H1 (cell line): ENCODE results near the gene PTPRD. TPM values are rescaled to one million over a fixed set of nuclear protein-coding genes. Genes with fewer than 3 reads are reported as not detected.

Experiments
- CTCF ChIA-PET: fragments of 300-600 bp; sonication (Branson Sonifier 250); formaldehyde crosslinking; loops from one replicate; lab custom pipeline; 2021; ENCODE audit not compliant: partially characterized antibody; lab: Charles Lee
- POLR2A ChIA-PET: fragments of 300-600 bp; sonication (Branson Sonifier 250); formaldehyde crosslinking; loops from one replicate; lab custom pipeline; 2021; ENCODE audit warnings: inconsistent platforms; ENCODE audit not compliant: partially characterized antibody; lab: Charles Lee
- DNase-seq, 2 experiments: peaks; one replicate each; pipeline versions ENCODE4 v3.0.0 to v3.0.0-alpha.2; 2010 to 2022; ENCODE audit warnings: low spot score in 2 of 2, low read depth in 1 of 2, mixed read lengths in 1 of 2
- FAIRE-seq: peaks from 2 replicates; lab custom pipeline; 2011; peaks lifted over from hg19 to GRCh38; lab: Jason Lieb, UNC
- H2AFZ ChIP-seq: 2 replicates; pipeline ENCODE4 v1.8.1; 2012; ENCODE audit warnings: low read length, inconsistent platforms
- H2AK5ac ChIP-seq: 2 replicates; pipeline ENCODE4 v1.6.1; 2013; ENCODE audit warnings: low read depth, low read length
- H2BK120ac ChIP-seq: replicated peaks from 2 replicates; pipeline ENCODE3; 2013; ENCODE audit warnings: low read depth, low read length, inconsistent platforms
- H2BK12ac ChIP-seq: 2 replicates; pipeline ENCODE4 v1.6.1; 2013; ENCODE audit warnings: low read depth, low read length
- H2BK15ac ChIP-seq: 2 replicates; pipeline ENCODE4 v1.6.1; 2013; ENCODE audit warnings: low read length
- H2BK20ac ChIP-seq: 2 replicates; pipeline ENCODE4 v1.6.1; 2013; ENCODE audit warnings: low read length
- H2BK5ac ChIP-seq: 2 replicates; pipeline ENCODE4 v1.6.1; 2013; ENCODE audit warnings: low read depth, low read length
- H3K14ac ChIP-seq: 2 replicates; pipeline ENCODE4 v1.6.1; 2013; ENCODE audit warnings: inconsistent platforms; ENCODE audit not compliant: insufficient read length
- H3K18ac ChIP-seq: 2 replicates; pipeline ENCODE4 v1.6.1; 2013; ENCODE audit warnings: low read length; ENCODE audit errors: extremely low read depth
- H3K23ac ChIP-seq: 2 replicates; pipeline ENCODE4 v1.6.1; 2013; ENCODE audit warnings: inconsistent platforms; ENCODE audit not compliant: insufficient read length
- H3K23me2 ChIP-seq: 2 replicates; pipeline ENCODE4 v1.6.1; 2013; ENCODE audit warnings: low read depth, low read length
- H3K27ac ChIP-seq: 2 replicates; pipeline ENCODE4 v1.6.1; 2011; ENCODE audit warnings: low read depth, low read length, inconsistent platforms
- H3K27me3 ChIP-seq, 4 experiments: replicated peaks in 1 of 4; 1 replicate in 1 of 4; 2 replicates in 3 of 4; pipeline versions ENCODE4 v1.6.1 to v1.8.1; 2011 to 2013; ENCODE audit warnings: low read length in 3 of 4, mild to moderate bottlenecking in 3 of 4, inconsistent platforms in 2 of 4, mixed read lengths in 2 of 4, moderate library complexity in 1 of 4; ENCODE audit not compliant: control insufficient read depth in 3 of 4, insufficient read depth in 3 of 4; ENCODE audit errors: extremely low read depth in 1 of 4
- H3K36me3 ChIP-seq, 4 experiments: 2 replicates each; pipeline versions ENCODE4 v1.6.1 to v1.8.1; 2011 to 2013; ENCODE audit warnings: mild to moderate bottlenecking in 4 of 4, low read length in 3 of 4, moderate library complexity in 2 of 4, control low read depth in 1 of 4, inconsistent platforms in 1 of 4; ENCODE audit not compliant: insufficient read depth in 4 of 4, control insufficient read depth in 2 of 4
- H3K4ac ChIP-seq: replicated peaks from 2 replicates; pipeline ENCODE3; 2013; ENCODE audit warnings: low read length, low read depth, mixed read lengths, inconsistent platforms; ENCODE audit not compliant: insufficient read length
- H3K4me1 ChIP-seq, 4 experiments: replicated peaks in 1 of 4; 1 replicate in 1 of 4; 2 replicates in 3 of 4; pipeline versions ENCODE4 v1.6.1 to v1.8.1; 2011 to 2013; ENCODE audit warnings: low read length in 3 of 4, inconsistent platforms in 2 of 4, mixed read lengths in 1 of 4; ENCODE audit not compliant: insufficient read depth in 4 of 4, control insufficient read depth in 3 of 4
- H3K4me2 ChIP-seq, 2 experiments: 2 replicates each; pipeline versions ENCODE4 v1.6.1 to v1.8.1; 2011 to 2013; ENCODE audit warnings: low read depth in 2 of 2, low read length in 2 of 2, control low read depth in 1 of 2, inconsistent platforms in 1 of 2, mild to moderate bottlenecking in 1 of 2; ENCODE audit not compliant: insufficient read depth in 1 of 2
- H3K4me3 ChIP-seq, 4 experiments: fragments of 200-600, 300-600 bp in 1 of 4; sonication (generic), shearing (Covaris generic), sonication (Bioruptor Twin) in 1 of 4; 2 replicates each; pipeline versions ENCODE4 v1.5.1 to v1.8.1; 2011 to 2016; ENCODE audit warnings: low read length in 4 of 4, low read depth in 3 of 4, control low read depth in 2 of 4, inconsistent platforms in 2 of 4, mild to moderate bottlenecking in 2 of 4, mixed read lengths in 1 of 4, moderate library complexity in 1 of 4; ENCODE audit not compliant: insufficient read depth in 2 of 4; ENCODE audit errors: extremely low read depth in 1 of 4
- H3K56ac ChIP-seq: replicated peaks from 2 replicates; pipeline ENCODE3; 2013; ENCODE audit warnings: low read depth, mild to moderate bottlenecking, mixed read lengths, low read length, inconsistent platforms; ENCODE audit not compliant: insufficient read length
- H3K79me1 ChIP-seq: 2 replicates; pipeline ENCODE4 v1.6.1; 2013; ENCODE audit warnings: low read depth, low read length, control low read depth
- H3K79me2 ChIP-seq, 2 experiments: 2 replicates each; pipeline versions ENCODE4 v1.6.1 to v1.8.1; 2012 to 2013; ENCODE audit warnings: low read length in 2 of 2, mild to moderate bottlenecking in 2 of 2, inconsistent platforms in 1 of 2; ENCODE audit not compliant: insufficient read depth in 2 of 2, control insufficient read depth in 1 of 2
- H3K9ac ChIP-seq, 4 experiments: replicated peaks in 1 of 4; 1 replicate in 1 of 4; 2 replicates in 3 of 4; pipeline versions ENCODE4 v1.6.1 to v1.8.1; 2011 to 2013; ENCODE audit warnings: low read depth in 3 of 4, low read length in 3 of 4, control low read depth in 2 of 4, mild to moderate bottlenecking in 2 of 4, moderate library complexity in 2 of 4, inconsistent platforms in 1 of 4; ENCODE audit errors: extremely low read depth in 1 of 4
- H3K9me3 ChIP-seq, 2 experiments: 2 replicates each; pipeline versions ENCODE4 v1.6.1 to v1.8.1; 2012 to 2013; ENCODE audit warnings: mild to moderate bottlenecking in 2 of 2, moderate library complexity in 2 of 2, control low read depth in 1 of 2, inconsistent platforms in 1 of 2, low read depth in 1 of 2, low read length in 1 of 2, mixed read lengths in 1 of 2; ENCODE audit not compliant: insufficient read depth in 2 of 2
- H4K20me1 ChIP-seq, 2 experiments: replicated peaks in 1 of 2; 2 replicates each; pipeline versions ENCODE3 to v1.8.1; 2011 to 2013; ENCODE audit warnings: inconsistent platforms in 2 of 2, low read length in 2 of 2, mild to moderate bottlenecking in 1 of 2; ENCODE audit not compliant: insufficient read depth in 2 of 2, control insufficient read depth in 1 of 2
- H4K5ac ChIP-seq: 2 replicates; pipeline ENCODE4 v1.6.1; 2013; ENCODE audit warnings: low read length, low read depth, mixed read lengths, inconsistent platforms; ENCODE audit not compliant: insufficient read length
- H4K8ac ChIP-seq: 2 replicates; pipeline ENCODE4 v1.8.0; 2013; ENCODE audit warnings: mild to moderate bottlenecking, moderate library complexity, low read length, inconsistent platforms; ENCODE audit not compliant: insufficient read depth; ENCODE audit errors: extremely low read depth
- H4K91ac ChIP-seq: replicated peaks from 2 replicates; pipeline ENCODE3; 2013; ENCODE audit warnings: low read length, mixed read lengths, inconsistent platforms; ENCODE audit not compliant: insufficient read length
- RXRA ChIP-seq: IDR thresholded peaks from 2 replicates; pipeline ENCODE4 v1.6.1; 2011; ENCODE audit warnings: low read depth, mild to moderate bottlenecking, low read length, moderate library complexity; ENCODE audit not compliant: insufficient read depth
- SP2 ChIP-seq: IDR thresholded peaks from 2 replicates; pipeline ENCODE4 v1.6.1; 2012; ENCODE audit warnings: mild to moderate bottlenecking, low read length, inconsistent platforms
- SUZ12 ChIP-seq: fragments of 200-600 bp; sonication (generic); IDR thresholded peaks from 2 replicates; pipeline ENCODE4 v1.6.1; 2012; ENCODE audit warnings: mild to moderate bottlenecking, inconsistent platforms, low read length, moderate library complexity, mixed read lengths
- TAF7 ChIP-seq: optimal IDR thresholded peaks from 2 replicates; pipeline ENCODE3; 2011; ENCODE audit warnings: low read depth, mild to moderate bottlenecking, inconsistent platforms, low read length, moderate library complexity, borderline replicate concordance
- polyA plus RNA-seq, 7 experiments: library from polyadenylated mRNA; depleted of rRNA in 3 of 7; stranded (reverse) in 5 of 7; unstranded in 2 of 7; fragments of >200 nt in 5 of 7; fragments of 200-250 nt in 2 of 7; gene quantifications; 1 replicate in 5 of 7; 2 replicates in 1 of 7; 4 replicates in 1 of 7; pipeline versions ENCODE4 v1.2.1 to v1.2.3, GENCODE V29; 2011 to 2013; ENCODE audit warnings: missing spikeins in 2 of 7, mixed read lengths in 2 of 7
- total RNA-seq: library from RNA; stranded (reverse); fragmentation: NEBNext Ultra II Directional; extraction: Animal tissue kit (Norgen Biotek cat#: 25700); gene quantifications from 2 replicates; pipeline ENCODE4 v1.2.1, GENCODE V29; 2021

The PTPRD gene
- total and polyA plus RNA-seq, 2 of the 8 experiments (the other 6 are each of a cell fraction or from before 2014, with no cell fraction given) = 17.2 to 77.0 TPM

GRCh38 chr9:9996259-9996658 lies 616.5 kb downstream of the PTPRD start:
- no peak overlapping the region for H2BK5ac ChIP-seq
- no peak overlapping the region for H3K27ac ChIP-seq
- no peaks in the 10 kb centered on the region for H3K36me3 ChIP-seq
- CTCF ChIA-PET = interaction anchor here (1.4 kb wide), 2 partner anchors 49 to 63 kb away, joined by 6 read pairs; no protein-coding TSS in a partner anchor
- no peak overlapping the region for H2BK15ac ChIP-seq
- no peak overlapping the region for H3K56ac ChIP-seq
- H4K20me1 ChIP-seq = no peaks in the 10 kb centered on the region
- H3K18ac ChIP-seq = no peak overlapping the region
- POLR2A ChIA-PET = no interaction called here
- no peak for TF ChIP-seq RXRA
- no peak for TF ChIP-seq TAF7
- no peak for TF ChIP-seq SUZ12
- TF ChIP-seq SP2 = no peak
- TF ChIP-seq, all 59 proteins: peak for 0
- no peaks in the 10 kb centered on the region for H3K79me2 ChIP-seq
- no peak overlapping the region for H2AFZ ChIP-seq
- DNase-seq = no peak
- H3K9me3 ChIP-seq = no peaks in the 10 kb centered on the region
- H2BK120ac ChIP-seq = peak overlapping the region; percentile 28
- H2BK12ac ChIP-seq = 0 out of 2 replicates have a peak overlapping the region, but pooled peaks have one; percentile 60
- H3K4ac ChIP-seq = no peak overlapping the region
- H4K5ac ChIP-seq = no peak overlapping the region
- no peak overlapping the region for H3K4me3 ChIP-seq
- no peaks in the 10 kb centered on the region for H3K79me1 ChIP-seq
- H4K91ac ChIP-seq = peak overlapping the region; percentile 30
- H3K27me3 ChIP-seq = no peaks in the 10 kb centered on the region
- no peak overlapping the region for H4K8ac ChIP-seq
- H2BK20ac ChIP-seq = no peak overlapping the region
- no peak overlapping the region for H2AK5ac ChIP-seq
- no peak overlapping the region for H3K4me2 ChIP-seq
- FAIRE-seq = no peak
- peaks cover 0 to 16% (median 9%) of the 10 kb centered on the region in 4 experiments; a peak in 4 of 7 replicates for H3K4me1 ChIP-seq
- H3K23ac ChIP-seq = no peak overlapping the region
- H3K23me2 ChIP-seq = no peaks in the 10 kb centered on the region
- H3K14ac ChIP-seq = no peak overlapping the region
- H3K9ac ChIP-seq = no peak overlapping the region
